AG08395 (cell line): ENCODE data around the gene SLC43A3.

Experiments used
- DNase-seq: peaks from one replicate; pipeline ENCODE4 v3.0.0; 2012; ENCODE audit warnings: mixed read lengths, low spot score

The SLC43A3 gene

DNA sequence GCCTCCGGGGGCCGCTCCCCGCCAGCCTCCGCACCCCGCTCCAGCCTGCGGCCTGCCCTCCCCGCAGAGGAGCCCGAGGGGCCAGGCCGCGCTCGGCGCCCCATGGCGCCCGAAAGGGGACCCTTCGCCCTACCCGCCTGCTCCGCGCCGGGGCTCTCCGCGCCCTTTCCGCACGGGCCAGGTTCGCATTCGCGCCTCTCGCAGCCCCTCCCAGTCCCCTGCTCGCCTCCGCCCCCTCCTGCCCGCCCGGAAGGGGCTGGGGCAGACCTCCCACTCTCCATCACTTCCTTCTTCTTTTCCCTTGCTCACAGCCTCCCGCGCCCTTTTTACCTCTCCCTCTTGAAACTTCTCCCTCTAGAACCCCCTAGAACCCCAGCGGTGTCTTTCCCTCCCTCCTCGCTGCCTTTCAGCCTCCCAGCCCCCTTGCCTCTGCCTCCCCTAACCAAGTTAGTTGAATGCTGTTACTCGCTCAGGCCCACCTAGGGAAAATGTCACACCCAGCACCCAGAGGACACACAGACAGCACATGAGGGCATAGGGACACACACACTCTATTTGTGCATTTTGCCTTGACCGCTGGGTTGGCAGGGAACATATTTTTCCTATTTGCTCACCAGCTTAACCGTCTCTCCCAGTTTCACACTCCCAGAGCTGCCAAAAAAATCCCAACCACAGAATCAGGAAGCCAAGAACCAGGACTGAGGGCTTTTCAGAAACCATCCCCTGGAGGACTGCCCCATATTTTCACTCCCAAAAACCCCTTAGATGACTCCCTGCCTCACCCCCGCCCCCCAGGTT lies at the start of gene SLC43A3:
SLC43A3 (minus strand) TSS at position 193 of the 798 bp plus-strand sequence. CDS start 949 bp downstream, outside the sequence.
- peak; percentile 85 for DNase-seq

DNA sequence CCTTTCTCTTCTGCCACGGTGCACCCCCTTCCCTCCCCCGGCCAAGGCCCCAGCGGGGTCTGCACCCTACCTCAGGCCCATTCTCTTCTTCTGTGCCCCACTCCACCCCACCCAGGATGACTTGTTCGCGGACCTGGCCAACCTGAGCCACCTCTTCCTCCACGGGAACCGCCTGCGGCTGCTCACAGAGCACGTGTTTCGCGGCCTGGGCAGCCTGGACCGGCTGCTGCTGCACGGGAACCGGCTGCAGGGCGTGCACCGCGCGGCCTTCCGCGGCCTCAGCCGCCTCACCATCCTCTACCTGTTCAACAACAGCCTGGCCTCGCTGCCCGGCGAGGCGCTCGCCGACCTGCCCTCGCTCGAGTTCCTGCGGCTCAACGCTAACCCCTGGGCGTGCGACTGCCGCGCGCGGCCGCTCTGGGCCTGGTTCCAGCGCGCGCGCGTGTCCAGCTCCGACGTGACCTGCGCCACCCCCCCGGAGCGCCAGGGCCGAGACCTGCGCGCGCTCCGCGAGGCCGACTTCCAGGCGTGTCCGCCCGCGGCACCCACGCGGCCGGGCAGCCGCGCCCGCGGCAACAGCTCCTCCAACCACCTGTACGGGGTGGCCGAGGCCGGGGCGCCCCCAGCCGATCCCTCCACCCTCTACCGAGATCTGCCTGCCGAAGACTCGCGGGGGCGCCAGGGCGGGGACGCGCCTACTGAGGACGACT lies 49.3 kb upstream of the SLC43A3 start:
- DNase-seq = no peak

DNA sequence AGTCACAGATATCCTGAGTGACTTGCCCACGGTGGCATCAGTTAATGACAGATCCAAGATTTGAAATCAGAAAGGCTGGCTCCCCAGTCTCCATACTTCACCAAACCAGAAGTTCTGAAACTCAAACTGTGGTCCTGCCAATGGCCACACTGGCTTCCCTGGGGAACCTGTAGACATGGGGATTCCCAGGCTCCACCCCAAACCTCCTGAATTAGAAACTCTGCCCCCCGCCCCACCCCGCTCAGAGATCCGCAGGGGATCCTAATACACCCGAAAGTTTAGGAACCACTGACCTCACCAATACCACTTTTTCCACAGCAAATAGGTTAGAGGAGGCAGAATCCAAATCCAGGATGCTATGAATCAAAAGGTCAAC lies 48.7 kb upstream of the SLC43A3 start:
- no peak for DNase-seq

DNA sequence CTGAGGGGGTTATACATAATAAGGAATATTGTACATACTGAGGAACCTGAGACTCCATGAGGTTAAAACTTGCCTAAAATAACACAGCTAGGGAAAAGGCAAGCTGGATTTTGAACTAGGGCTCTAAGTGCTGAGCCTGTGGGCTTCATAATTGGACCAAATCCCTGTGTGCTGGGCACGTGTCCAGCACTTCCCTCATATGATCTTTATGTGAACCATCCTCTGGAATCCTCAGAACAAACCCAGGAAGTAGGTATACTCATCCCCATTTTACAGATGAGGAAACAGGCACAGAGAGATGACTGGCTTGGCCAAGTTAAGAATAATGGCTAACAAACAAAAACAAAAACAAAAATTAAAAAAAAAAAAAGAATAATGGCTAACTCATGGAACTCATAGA lies 48.3 kb upstream of the SLC43A3 start:
- DNase-seq = no peak

DNA sequence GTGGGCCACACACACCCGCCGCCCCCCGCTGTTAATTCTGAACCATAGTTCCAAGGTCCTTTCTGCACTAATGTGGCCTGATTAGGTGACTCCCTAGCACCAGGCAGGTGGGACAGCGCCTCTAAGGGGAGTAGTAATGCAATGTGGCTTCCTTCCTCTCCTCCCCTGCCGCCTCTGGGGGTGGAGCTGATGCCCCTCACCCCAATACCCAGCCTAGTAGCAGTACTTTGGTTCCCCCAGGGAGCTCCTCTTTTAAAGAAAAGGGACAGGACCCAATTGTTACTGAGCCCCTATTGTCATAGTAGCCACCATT lies 47.8 kb upstream of the SLC43A3 start:
- no peak for DNase-seq

DNA sequence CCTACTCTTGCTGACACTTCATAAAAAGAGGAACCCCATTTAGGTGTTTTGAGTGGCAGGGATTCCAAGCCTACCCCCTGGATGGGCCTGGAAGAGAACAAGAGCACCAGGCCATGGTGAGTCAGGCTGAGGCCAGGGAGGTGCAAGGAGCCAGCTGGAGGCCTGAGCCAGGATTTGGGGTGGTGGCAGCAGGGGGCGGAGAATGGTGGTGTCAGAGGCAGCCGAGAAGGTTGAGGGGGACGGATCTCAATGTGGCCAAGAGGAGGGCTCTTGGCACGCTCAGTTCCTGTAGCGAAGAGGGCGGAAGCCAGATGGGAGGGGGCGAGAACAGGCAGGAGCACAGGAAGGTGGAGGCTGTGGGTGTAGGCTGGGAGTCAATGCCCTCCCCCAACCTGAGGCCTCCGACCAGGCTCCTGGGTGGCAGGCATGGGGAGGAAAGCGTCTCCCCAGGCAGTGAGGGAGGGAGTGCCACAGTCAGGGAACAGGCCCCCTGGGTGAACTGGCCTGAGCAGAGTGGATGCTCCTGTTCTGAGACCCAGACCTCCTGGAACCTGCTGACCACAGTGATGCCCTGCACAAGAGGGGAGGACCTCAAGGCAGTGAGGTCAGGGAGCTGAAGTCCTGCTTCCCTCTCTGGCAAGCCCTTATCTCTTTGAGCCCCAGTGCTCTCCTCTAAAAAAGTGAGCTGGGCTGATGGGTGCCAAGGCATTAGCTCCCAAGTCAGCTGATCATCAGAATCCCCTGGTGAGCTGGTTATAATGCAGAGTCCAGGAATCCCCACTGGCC lies 47.3 kb upstream of the SLC43A3 start:
- DNase-seq = peak; percentile 36

DNA sequence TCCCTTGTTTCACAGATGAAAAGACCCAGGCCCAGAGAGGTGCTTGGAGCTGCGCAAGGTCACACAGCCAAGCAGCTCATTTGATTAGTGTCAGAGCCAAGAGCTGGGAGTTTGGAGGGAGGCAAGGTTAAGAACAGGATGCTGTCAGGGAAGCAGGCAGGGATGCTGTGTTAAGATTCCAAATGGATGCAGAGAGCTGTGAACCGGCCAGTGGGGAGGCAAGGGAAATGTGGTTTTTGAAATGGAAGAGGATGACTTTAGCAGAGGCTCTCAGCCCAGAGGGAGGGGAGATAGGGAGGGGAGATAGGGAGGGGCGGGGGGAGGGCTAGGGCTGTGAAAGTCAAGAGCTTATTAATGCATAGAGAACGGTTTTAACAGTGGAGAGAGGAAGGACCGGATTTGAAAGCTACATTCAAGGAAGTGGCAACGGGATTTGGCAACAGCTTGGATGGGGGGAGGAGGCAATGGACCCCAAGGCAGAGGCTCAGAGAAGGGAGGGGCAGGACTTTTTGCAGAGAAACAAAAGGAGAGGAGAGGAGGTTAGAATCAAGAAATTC lies 46.4 kb upstream of the SLC43A3 start:
- no peak for DNase-seq

DNA sequence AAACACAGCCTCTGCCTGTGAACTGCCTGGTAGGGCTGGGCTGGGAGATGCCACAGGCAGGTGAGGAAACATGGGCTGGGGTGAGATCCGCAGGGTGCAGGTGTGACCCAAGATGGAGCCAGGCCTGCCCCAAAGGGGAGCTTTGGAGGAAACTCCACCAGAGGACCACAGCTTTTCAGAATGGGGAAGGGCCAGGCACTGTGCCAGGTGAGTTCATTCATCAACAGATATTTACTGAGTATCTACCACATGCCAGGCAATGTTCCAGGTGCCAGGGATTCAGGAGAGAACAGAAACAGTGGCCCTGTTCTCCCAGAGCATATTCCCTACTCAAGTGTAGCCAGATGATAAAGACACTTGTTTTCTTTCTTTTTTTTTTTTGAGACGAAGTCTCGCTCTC lies 44.6 kb upstream of the SLC43A3 start:
- DNase-seq = no peak

DNA sequence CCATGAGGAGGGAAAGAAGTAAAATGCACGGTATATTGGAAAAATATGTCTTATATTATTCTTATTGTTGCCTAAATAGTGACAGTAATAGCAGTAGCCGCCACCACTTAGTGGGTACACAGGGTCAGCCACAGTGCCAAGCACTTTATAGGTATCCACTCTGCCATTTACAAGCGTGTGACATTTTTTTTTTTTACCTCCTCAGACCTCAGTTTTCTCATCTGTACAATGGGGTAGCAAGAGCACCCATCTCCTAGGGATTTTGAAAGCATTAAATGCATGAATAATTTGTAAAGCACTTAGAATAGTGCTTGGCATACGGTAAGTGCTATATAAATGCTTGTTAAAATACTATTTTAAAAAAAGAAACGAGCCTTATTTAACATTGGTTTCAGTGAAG lies 42.3 kb upstream of the SLC43A3 start:
- DNase-seq = no peak

DNA sequence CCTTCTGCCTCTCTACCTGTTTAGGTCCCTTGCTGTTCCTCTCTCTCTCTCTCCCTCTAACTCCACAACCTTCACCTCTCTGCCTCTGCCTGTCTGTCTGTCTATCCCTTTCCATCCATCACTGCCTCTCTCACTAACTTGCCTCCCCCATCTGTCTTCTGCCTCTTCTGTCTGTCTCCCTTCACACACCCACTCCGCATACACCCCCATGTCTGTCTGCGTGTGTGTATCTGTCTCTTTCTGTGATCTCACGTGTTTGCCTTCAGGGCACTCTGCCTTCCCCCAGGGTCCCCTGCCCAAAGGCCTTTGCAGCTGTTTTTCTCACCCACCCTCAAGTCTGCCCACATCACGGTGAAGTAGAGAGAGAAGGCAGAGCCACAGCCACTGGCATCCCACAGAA lies 41.4 kb upstream of the SLC43A3 start:
- DNase-seq = no peak

DNA sequence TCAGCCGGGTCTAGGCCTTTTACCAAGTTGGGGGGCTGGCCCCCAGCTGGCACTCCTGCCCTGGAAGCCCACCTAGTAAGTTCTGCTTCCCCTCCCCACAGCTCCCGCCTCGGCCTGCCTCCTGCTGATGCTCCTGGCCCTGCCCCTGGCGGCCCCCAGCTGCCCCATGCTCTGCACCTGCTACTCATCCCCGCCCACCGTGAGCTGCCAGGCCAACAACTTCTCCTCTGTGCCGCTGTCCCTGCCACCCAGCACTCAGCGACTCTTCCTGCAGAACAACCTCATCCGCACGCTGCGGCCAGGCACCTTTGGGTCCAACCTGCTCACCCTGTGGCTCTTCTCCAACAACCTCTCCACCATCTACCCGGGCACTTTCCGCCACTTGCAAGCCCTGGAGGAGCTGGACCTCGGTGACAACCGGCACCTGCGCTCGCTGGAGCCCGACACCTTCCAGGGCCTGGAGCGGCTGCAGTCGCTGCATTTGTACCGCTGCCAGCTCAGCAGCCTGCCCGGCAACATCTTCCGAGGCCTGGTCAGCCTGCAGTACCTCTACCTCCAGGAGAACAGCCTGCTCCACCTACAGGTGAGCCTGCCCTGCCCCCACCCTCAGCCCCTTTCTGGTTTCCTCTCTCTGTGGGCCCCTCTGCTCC lies 40.7 kb upstream of the SLC43A3 start:
- DNase-seq = no peak

DNA sequence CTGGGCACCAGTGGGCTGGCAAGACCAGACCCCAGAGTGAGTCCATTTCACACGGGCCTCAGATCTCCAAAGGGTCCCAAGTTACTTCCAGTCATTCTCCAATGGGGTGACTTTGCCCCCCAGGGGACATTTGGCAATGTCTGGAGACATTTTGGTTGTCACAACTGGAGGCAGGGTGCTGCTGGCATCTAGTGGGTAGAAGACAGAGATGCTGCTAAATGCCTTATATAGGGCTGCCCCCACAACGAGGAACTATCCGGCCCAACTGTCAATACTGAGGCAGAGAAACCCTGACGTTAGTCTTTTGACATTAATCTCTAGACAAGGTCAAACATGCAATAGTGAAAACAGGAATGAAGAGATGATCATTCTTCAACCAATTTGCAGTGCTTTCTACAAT lies 39.8 kb upstream of the SLC43A3 start:
- no peak for DNase-seq

DNA sequence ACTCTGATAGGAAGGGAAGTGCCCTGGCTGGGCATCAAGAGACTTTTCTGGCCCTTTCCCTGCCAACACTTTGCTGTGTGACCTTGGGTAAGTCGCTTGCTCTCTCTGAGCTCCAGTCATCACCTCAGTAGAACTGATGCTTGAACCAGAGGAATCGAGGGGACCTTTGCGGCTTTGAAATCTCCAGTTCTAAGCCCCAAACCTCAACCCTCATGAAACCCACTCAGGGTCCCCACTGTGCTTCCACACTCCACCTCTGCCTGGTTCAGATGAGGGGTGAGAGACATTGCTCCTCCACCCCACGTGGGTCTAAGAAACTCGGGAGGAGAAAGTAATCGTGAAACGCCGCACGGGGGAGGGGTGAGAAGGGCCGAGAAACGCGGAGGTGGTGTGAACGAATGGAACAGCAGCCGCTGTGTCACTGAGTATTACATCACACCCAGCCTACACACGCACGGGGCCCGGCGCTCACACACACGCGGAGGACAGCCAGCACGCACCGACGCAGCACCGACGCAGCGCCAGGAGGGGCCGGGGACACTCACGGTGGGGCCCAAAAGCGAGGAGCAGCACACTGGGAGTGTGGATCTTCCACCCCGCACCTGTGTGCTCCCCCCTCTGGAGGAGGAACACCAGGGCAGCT lies 37.7 kb upstream of the SLC43A3 start:
- no peak for DNase-seq

DNA sequence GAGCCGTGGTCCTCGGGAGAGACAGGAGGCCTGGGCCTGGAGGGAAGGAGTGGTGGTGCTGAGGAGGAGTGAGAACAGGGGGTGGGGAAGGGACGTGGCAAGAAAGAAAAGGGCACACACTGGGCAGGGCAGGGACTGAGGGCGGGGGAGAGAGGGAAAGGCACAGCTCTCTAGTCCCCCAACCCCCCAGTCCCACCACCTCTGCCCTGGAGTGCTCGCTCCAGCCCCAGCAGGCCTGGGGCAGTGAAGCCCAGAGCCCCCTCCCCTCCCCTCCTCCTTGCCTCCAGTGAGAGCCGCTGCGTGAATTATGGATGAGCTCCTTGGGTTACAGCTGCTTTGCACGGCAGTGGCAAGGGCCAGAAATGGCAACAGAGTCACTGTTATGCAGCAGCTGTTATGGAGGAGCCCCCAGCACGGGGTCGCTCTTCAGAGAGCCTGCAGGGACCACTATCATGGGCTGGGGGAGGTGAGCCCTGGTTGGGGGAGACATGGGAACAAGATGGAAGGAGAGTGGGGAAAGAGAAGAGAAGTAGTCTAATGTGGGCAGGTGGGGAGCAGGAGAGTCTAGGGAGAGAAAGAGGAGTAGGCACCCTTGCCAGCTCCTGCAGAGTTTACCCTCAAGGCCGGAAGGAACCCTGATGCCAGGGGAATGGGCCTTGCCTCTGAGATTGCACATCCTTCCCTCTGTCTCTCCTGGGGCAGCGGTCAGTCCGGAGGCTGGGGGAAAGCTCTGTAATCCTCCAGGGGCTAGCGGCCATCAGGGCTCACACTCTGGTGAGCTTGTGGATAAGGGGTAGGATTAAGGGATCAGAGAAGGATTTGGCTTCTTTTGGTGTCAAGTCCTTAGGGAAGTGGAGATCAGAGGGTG lies 37.0 kb upstream of the SLC43A3 start:
- DNase-seq = no peak

DNA sequence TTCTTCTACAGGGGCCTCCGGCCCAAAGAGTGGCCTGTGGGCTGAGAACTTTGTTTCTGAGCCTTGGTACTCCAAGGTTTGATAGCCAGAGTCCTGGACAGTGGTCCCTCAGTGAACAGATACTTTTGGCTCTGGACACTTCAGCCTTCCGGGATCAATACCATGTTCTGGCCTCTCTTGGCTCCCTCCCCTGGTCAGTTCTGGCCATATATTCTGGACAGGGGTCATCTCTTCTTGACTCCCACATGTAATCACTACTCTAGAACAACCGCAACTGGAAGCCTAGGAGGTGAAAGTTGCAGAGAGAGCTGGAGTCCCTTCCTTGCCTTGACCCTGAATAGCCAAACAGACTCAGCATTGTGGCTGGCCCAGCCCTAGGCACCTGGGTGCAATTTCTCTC lies 35.7 kb upstream of the SLC43A3 start:
- DNase-seq = no peak

DNA sequence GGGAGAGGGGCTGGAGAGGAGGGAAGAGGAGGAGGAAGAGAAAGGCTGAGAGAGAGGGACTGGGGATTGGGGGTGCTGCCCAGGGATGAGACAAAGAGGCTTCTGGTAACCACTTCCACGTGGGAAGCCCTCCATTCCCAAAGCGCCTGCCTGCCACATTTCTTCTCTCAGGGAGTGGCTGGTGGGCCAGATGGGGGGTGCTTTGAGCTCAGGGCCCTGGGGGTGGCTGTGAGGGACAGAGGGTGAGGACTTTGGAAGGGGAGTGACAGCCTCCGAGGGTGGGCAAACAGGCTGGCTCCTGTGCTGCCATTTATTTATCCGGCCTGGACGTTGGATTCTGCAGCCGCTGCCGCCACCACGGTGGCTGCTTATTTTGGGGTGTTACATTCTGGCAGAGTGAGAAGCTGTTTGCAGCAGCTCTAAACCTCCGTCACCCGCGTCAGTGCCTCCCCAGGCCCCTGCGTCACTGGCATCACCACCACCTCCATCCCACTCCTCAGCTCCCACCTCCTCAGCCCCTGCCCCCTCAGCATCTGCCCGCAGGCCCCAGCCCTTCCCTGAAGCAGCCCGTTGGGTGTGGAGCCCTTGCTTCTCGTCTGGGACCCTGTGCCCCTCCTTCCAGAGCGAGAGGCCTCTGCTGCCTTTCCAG lies 35.0 kb upstream of the SLC43A3 start:
- DNase-seq = no peak

DNA sequence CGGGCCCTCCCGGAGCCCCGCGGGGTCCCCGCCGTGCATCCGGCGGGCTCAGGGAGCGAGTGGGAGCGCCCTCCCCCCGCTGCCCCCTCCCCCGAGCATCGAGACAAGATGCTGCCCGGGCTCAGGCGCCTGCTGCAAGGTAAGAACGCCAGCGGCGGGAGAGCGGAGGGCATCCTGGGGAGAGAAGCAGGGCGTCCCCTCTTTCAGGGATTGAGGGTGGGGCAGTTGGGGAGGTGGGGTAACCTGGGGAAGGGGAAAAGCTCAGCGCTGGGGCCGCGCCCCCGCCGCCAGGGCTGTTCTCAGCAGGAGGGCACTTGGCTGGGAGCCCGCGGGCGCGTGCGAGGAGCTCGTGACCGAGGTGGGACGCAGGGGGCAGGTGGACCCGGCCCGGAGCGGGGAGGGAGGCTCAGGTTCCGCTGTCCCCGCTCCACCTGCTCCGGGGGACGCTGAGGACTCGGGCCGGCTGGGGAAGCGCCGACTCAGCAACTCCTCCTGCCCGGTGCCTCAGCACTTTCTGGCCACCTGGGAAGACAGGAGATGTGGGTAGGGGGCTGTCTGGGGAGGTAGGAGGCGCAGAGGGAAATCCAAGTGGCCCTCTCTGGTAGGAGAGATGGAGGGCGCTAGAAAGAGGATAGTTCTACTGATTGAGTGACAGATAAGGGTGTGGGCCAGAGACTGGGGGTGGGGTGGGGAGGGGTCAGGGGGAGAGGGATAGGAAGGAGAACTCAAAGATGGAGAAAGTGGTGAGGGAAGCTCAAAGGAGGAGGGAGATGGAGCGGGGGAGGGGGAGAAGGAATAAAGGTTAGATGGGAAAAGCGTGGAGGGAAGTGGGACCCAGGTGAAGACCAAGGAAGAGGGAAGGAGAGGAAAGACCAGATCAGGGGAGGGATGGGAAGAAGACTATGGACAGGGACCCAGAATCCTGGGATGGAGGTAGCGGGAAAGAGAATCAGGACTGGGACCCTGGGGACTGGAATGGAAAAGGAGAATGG lies 34.1 kb upstream of the SLC43A3 start:
- DNase-seq = no peak

DNA sequence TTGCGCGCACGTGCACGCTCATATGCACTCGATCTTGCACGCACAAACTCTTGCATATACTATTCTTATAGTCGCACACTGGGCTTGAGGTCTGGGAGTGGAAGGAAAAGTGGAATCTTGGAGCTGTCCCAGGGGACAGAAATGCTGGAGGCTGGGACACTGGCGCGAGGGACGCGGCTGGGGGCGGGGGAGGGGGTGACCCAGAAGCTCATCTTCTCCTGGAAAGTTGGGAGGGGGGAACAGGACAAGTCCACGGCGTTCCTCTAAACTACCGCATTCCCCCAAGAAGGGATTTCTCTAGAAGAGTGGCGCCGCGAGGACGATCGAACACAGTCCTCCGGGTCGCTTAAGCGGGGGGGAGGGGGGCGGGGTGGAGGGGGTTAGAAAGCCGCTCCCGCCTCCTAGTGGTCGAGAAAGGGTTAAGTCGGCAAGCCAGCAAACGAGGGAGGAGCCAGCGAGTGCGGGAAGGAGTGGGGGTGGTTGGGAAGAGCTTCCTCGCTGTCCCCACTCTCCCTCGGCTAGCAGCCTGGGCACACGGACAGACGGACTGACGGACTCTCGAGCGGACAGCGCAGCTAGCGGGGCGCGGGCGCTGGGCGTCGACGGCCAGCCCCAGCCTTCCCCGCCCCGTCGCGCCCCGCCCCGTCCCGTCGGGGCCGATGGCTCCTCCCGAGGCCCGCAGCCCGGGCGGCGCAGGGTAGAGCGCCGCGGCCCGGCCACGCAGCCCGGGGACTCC lies 33.3 kb upstream of the SLC43A3 start, which contains the start of gene RTN4RL2:
RTN4RL2 (plus strand) TSS at position 507 of the 736 bp plus-strand sequence. CDS start 338 bp downstream, outside the sequence.
- DNase-seq = peak; percentile 60
